T47D (cell line): ENCODE data around the gene CFAP74.

Experiments used
- DNase-seq, 2 experiments: peaks; one replicate each; pipeline versions ENCODE4 v3.0.0 to v3.0.0-alpha.2; 2011 to 2012; ENCODE audit warnings: low read depth in 1 of 2, low spot score in 1 of 2
- JUND ChIP-seq: IDR thresholded peaks from 2 replicates; pipeline ENCODE4 v1.6.1; 2012; ENCODE audit warnings: low read depth
- in situ Hi-C: cut with HindIII; loops from 2 replicates; pipeline ENCODE4 v1.10.0; 2016; ENCODE audit warnings: low sequenced_read_pairs, low pct_unique_long_range_greater_than_20kb

CFAP74 gene

GRCh38 chr1:1962752-1963151 lies 40.8 kb downstream of the CFAP74 start:
- TF ChIP-seq JUND = no peak
- in situ Hi-C loops = no loop called here
- DNase-seq = no peak

GRCh38 chr1:1960480-1961196 lies 42.9 kb downstream of the CFAP74 start:
- no peak for DNase-seq
- no peak for TF ChIP-seq JUND
- in situ Hi-C loops = no loop called here

GRCh38 chr1:1959840-1960479 lies 43.6 kb downstream of the CFAP74 start:
- in situ Hi-C loops = no loop called here
- TF ChIP-seq JUND = no peak
- DNase-seq = peak; percentile 86 to 88

DNA sequence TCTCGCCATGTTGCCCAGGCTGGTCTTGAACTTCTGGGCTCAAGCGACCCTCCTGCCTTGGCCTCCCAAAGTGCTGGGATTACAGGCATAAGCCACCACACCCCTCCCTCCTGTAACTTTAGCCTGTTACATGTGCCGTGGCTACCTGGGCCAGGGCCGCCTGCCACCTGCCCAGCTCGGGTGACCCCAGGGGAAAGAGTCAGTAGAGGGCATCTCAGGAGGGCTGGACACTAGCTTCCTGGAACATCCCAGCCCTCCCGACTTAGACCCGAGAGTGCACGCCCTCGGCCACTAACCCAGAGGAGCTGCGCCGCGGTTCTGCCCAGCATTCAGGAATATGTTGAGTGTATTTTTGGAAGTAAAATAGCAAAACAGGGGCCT lies 44.1 kb downstream of the CFAP74 start:
- TF ChIP-seq JUND = no peak
- in situ Hi-C loops = no loop called here

DNA sequence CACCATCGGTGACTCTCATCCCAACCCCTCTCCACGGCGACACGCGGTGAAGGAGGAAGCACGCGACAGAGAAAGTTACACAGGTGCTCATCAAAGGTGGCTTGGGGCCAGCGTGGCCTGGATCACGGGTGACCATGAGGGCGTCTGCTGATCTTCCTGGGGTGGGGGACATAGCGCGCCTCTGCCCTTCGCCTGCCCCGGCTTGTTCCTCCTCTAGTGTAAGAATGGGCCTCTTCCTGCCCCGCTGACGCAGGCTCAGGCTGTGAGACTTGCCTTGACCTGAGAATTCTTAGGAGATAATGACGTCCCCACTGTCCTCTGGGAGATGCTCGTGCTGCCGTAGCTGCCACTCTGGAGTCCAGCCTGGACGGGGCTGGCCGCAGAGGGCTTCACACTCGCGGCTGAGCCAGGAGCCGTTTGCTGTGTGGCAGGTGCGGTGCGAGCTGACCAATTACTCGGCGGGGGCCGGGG lies 45.5 kb downstream of the CFAP74 start:
- no peak for TF ChIP-seq JUND
- in situ Hi-C loops = no loop called here
- DNase-seq = no peak

More for the DNA sequence above, 44.1 kb downstream of the CFAP74 start:
- no peak for DNase-seq

- no peak for TF ChIP-seq JUND
- in situ Hi-C loops = no loop called here
- DNase-seq = no peak
Observed at GRCh38 chr1:1957533-1957961, 46.0 kb downstream of the CFAP74 start.

- in situ Hi-C loops = no loop called here
- no peak for TF ChIP-seq JUND
- DNase-seq = no peak
Observed at GRCh38 chr1:1956586-1957532, 46.7 kb downstream of the CFAP74 start.

- TF ChIP-seq JUND = no peak
- DNase-seq = no peak
- in situ Hi-C loops = no loop called here
Observed at GRCh38 chr1:1956101-1956500, 47.5 kb downstream of the CFAP74 start.

DNA sequence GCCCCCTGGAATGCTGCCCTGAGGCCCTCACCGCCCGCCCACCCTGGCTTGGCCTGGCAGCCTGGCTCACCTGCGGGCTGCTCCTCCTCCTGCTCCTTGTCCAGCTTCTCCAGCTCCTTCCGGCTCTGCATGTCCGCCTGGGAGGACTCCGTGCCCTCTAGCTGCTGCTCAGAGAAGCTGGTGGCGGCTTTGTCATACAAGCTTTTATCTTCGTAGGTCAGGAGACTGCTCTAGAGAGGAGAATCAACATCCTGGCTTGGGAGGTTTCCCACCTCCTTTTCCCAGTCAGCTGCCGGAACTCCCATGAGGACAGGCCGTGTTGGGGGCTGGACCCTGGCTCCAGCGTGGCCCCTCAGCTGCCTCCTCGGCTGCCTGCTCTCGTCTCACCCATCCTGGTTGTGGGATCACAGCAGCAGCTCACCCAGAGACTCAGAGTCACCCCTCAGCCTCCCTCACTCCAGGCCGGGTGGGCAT lies 47.9 kb downstream of the CFAP74 start:
- no peak for DNase-seq
- in situ Hi-C loops = no loop called here
- TF ChIP-seq JUND = no peak

DNA sequence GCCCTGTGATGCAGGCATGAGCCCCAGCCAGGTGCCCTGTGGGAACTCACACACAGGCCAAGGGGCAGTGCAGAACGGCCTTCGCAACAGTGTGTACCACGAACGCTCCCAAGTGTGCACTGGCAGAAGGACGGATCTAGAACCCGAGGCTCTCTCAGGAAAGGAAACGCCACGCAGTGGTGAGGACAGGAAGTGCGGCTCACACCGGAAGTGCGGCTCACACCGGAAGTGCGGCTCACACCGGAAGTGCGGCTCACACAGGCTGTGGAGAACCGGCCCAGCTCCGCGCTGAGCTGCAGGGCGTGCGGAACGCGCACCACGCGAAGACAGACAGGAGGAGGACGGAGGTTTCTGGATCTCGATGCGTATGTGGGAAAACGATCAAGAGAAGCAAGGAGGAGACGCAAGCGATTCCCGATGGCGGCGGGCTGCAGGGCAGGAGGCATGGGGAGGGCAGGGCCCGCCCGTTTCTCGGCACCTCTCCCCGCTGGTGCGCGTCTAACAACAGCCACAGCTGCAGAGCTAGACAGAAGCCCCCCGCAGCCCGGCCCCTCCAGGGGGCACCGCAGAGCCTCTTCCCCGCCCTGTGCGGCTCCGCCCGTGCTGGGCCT lies 48.6 kb downstream of the CFAP74 start:
- in situ Hi-C loops = no loop called here
- no peak for TF ChIP-seq JUND
- peak in 1 of 2 experiments; percentile 37 for DNase-seq

DNA sequence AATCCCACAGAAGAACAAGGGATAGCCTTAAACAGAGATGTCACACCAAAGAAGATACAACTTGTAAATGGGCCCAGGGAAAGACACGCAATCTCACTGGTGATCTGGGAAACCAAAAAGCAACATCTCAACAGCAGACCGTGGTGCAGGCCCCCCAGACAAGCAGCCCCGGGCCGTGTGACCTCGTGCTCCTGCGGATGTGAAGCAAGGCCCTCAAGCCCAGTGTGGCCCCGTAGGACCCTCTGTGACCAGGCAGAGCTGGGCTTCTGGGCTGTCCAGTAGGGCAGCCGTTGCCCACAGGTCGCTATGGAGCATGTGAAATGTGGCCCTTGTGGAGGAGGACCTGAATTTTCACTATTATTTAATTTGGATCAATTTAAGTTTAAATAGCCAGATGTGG lies 49.6 kb downstream of the CFAP74 start:
- in situ Hi-C loops = no loop called here
- TF ChIP-seq JUND = no peak

DNA sequence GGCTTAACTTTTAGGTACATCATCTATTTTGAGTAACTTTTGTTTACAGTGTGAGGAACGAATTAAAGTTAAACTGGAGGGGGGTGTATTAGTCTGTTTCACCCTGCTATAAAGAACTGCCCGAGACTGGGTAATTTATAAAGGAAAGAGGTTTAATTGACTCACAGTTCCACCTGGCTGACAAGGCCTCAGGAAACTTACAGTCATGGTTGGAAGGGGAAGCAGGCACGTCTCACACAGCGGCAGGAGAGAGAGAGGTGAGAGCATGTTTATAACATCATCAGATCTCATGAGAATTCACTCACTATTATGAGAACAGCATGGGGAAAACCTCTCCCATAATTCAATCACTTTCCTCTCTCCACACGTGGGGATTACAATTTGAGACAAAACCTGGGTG lies 52.6 kb downstream of the CFAP74 start:
- in situ Hi-C loops = no loop called here
- DNase-seq = no peak

More for the DNA sequence above, 49.6 kb downstream of the CFAP74 start:
- no peak for DNase-seq

More for the DNA sequence above, 52.6 kb downstream of the CFAP74 start:
- no peak for TF ChIP-seq JUND
